HG02840 (cell line): Measurements from ENCODE around the gene RAD51.
A peak's percentile ranks its signal among the peaks of the same experiment; 100 is the strongest.

ENCODE experiments used
- ATAC-seq: cut with Tn5 transposase; IDR thresholded peaks from one replicate; pipeline ENCODE4 v1.9.1; 2021; ENCODE audit warnings: mild to moderate bottlenecking, moderate library complexity, moderate number of reproducible peaks; ENCODE audit not compliant: unreplicated experiment, low FRiP score

The RAD51 gene

DNA sequence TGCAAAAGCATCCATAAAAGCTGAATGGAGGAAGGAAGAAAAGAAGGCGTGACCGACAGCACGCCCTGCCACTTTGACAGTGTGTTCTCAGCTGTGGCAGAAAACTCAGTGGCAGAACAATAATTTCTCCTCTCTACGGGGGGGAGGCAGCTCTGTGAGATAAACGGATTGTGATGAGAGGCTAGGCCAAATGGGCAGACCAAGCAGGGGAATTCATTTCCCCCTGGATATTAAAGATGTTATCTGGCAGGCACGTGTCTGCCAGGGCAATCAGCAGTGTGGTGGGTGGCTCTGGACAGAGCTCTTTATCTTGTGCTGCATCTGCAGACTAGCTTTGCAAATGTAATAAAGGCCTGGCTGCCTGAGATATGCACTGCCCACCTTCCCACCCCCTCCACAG lies 62.0 kb downstream of the RAD51 start:
- ATAC-seq = no peak

DNA sequence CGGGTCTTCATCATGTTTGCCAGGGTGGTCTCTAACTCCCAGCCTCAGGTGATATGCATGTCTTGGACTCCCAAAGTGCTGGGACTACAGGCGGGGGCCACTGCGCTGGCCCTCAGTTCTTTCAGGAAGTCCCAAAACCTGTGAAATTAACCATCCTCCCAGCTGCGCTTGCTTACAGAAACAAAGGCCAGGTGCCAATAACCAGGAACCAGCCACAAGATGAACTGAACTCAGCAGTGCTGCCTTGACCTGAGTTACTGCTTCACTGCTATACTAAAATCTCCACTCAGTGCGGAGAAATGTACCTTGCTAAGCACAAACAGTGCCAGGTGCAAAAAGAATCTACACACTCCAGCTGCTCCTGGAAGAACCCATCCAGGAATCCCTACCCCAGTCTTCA lies 65.0 kb downstream of the RAD51 start:
- no peak for ATAC-seq

DNA sequence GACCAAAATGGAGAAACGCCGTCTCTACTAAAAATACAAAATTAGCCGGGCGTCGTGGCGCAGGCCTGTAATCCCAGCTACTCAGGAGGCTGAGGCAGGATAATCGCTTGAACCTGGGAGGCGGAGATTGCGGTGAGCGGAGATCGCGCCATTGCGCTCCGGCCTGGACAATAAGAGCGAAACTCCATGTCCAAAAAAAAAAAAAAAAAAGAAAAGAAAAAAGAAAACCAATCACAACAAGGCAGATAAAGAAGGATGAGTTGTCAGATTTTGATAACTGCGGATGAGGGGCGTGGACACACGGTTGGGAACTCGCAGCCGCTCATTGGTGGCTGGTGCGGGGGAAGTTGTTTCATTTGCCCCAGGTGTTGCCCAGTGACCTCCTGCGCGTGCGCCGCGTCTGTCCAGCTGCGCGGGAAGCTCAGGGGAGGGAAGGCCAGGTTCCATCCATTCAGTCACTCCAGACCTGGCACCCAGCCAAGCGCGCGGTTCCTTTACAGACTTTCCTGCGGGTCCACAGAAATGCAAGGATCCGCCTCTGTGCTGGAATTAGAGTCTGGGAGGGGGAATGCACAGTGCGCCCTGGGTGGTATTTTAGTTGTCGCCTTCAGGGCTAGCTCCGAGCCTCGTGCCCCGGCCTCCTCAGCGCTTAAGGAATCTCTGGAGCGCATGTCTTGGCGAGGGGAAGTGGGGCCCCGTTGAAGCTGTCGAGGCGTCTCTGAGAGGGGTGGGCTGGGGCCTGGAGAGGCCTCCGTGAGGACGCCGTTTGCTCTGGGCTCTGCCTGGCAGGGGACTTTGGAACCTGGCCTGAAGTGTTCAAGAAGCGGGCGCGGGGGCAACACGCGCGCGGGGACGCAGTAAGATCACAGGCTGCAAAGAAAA lies 68.2 kb downstream of the RAD51 start:
- no peak for ATAC-seq

DNA sequence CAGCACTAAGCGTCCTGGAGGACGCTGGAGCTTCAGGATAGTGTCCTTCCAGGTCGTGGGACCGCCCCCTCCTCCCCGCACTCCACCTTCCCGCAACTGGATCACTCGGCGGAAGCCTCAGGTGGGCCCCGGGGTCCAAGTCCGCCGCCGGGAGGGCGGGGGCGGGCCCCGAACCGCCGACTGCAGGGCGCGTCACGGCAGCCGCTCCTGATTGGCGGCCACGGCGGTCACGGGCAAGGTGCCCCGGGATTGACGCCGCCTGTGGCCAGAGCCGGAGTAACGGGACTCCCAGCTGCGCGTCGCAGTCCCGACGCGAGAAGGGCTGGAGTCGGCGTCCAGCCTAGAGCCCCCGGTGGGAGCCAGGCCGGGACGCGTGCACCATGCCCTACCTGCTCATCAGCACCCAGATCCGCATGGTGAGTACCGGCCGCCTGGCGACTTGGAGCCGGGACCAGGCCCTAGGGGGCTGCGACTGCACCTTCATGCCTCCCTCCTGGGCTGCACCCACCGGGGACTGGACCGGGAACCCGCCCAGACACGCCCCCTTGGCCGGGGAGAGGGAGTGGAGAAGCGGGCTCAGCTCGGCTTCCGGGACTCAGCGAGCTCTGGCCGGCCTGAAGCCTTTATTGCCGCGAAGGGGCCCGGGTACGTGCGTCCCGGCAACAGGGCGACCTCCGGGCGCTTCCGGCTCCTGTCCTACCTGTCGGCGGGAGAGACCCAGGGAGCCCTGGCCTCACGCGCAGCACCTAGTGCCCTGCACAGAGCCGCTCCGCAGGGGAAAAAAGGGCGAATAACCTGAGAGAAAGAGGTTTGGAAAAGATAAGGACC lies 69.0 kb downstream of the RAD51 start, which contains the start of gene GCHFR:
Gene GCHFR (plus strand): TSS at position 268 of the 828 bp plus-strand sequence. CDS start 113 bp downstream, at position 381.
- ATAC-seq = peak; percentile 44

DNA sequence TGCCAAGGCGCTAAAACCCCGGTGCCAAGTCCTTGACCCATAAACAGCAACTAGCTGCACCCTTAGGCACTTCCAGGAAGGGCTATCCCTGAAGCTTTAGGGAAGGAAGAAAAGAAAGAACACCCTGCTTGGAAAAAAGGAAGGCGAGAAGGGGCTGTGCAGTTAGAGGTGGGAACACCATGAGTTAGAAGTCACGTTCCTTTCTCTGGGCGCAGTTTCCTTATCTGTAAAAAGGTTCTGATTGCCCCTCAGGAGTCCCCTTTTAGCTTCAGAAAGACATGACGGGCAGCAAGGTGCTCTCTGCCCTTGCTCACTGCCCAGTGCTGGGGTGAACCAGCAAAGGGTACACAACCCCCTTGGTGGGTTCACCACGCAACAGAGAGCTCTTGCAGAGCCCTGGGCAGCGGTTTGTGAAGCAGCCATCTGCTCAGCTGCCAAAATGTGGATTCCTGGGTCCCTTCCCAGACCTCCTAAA lies 69.7 kb downstream of the RAD51 start:
- ATAC-seq = no peak

DNA sequence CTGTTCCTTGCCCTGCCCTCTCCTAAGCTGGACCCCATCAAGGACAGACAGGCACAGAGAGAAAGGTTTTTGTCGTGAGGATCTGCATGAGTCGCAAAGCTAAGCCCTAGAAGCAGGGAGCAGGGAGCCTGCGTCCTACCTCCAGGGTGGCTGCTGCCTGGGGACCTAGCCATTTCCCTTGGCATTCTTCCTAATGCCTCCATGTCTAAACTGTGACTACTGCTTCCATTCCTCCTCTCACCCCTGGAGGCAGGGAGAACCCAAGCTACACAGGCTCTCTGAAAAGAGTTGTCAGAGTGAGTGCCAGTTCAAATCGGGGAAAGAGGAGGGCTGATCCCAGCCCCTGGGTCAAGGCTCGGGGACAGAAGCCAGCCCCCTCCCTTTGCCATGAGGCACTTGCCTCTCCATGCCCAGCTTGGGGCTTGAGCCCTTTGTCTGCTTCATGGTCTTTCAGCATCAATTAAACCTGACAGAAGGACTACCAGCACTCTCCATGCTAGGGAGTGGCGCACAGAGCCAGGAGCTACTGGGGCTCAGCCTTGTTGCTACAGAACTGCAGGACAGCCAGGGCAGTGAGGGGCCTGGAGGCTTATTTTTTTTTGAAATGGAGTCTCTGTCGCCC lies 71.3 kb downstream of the RAD51 start:
- no peak for ATAC-seq

DNA sequence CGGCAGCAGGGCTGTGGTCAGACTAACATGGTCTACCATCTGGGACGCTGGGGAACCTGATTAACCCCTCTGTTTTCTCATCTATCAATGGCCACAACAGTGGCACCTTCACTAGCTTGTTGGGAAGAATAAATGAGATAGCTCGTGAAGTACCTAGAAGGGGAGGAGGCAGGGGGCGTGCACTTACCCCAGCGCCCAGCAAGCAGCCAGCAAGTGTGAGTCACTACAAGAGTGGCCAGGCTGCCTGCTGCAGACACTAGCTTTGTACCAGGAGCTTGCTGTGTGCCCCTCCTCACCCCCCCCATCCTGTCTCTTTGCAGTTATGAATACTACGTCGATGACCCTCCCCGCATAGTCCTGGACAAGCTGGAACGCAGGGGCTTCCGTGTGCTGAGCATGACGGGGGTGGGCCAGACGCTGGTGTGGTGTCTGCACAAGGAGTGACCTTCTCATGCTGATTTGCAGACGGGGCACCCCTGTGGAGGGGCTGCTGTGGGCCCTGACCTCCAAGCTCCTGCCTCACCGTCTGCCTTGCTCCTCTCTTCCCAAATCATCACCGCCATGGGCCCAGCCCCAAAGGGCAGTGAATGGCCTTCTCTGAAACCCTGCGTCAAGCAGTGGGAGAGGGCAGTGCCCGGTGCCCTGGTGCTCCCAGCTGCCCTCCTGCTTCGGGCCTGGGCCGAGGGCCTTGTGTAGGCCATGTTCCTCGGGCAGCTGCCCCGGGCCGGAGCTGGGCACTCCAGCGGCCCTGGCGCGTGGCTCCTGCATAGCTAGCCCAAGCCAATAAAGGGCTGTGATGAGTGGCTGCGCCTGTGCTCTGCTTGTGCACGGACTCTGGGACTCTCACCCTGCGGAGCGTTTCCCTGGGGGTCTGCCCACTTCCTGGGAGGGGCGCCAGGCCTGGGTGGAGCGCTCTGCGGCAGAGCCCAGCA lies 72.2 kb downstream of the RAD51 start:
- ATAC-seq = no peak

DNA sequence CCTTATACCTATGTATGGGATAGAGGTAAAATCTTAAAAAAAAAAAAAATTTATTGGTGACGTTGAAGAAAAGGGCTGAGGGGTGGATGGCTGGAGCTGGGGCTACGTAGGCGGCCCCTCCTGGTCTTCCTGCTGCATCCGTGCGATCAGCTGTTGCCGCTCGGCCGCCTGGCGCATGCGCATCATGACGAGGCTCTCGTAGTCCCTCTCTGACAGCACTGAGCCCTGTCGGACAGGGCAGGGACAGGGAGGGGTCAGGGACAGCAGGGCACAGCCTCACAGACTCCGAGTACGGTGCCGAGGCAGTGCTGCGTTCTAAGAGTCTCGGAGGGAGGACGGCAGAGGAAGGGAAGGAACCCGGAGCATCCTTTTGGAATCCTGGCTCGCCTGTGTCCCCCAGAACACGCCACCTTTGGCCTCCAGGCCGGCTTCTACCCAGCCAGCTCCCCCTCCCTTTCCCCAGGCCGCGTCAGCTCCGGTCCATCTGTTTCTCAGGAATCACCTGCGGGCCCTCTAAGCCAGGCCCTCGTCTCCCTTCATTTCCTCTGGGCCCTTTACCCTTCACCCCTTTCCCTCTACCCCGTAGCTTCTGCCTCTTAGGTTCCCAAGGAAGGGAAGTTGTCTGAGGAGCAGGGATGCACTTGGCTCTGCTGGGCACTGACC lies 73.0 kb downstream of the RAD51 start:
- no peak for ATAC-seq

DNA sequence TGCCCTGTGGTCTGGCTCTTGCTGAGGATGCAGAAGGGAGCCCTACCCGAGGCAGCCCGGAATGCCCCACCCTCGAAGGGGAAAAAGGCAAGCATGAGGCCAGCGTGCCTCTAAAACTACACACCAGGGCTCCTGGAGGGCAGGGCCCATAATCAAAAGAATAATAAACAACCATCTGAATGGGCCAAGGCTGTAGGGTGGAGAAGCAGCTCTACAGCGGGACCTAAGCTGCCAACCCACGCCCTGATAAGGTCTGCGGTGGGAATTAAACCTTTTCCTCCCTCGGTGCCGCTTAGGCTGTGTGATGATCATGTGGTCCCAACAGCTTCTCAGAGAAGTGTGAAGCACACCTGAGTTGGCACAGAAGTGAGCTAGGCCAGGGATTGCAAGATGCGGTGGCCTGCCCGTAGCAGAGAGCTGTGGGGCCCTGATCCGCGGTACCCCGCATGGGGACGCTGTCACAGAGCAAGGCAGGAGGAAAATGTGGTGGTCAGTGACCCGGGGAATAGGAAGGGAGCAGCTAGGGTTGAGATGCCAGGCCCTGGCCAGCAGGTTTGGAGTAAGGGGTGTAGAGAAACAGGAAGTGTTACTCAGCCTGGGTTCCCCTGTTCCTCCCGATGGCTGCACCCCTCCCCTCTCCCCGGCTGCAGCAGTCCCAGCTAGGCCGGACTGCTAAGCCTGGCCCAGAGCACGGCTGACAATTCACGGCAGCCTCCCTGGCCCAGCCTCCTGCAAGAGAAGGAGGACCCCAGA lies 73.7 kb downstream of the RAD51 start:
- ATAC-seq = no peak

DNA sequence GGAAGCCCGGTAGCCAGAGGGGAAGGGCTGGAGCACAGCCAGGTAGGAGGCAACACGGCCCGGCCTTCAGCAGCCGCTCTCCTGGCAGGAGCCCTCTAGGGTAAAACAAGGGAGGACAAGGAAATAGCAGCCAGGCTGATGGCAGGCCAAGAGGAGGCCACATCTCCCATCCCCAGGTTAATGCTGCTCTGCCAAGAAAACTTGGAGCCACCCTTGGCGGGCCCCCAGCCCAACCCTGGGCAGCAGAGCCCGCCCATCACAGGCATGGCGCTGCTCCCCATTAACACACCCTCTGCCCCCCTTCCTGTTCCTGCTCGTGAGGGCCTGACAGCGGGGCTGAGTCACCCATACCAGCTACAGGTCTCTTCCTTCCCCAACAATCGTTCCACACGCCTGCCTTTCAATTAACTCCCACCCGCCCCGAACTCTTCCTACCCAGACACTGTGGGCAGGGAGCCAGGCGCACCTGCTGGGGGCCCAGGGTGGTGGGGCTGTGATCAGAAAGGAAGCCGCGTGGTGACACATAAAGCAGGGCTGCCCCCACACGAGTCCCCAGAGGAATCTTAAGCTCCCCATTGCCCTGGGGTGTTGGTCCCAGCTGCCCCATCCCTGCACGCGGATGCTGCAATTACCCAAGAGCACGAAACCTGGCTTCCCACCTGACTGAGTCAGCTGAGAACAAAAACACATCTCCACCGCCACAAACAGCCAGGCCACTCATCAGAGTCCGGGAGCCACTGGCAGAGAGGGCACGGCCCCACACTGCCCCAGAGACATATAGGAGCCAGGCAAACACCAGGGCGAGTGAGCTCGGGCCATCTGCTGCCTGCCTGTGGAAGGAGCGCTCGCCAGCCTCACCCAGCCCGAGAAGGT lies 74.5 kb downstream of the RAD51 start, which contains the start of gene C15orf62:
Gene C15orf62 (plus strand): TSS at position 707 of the 873 bp plus-strand sequence. CDS start 516 bp downstream, outside the sequence.
- no peak for ATAC-seq

DNA sequence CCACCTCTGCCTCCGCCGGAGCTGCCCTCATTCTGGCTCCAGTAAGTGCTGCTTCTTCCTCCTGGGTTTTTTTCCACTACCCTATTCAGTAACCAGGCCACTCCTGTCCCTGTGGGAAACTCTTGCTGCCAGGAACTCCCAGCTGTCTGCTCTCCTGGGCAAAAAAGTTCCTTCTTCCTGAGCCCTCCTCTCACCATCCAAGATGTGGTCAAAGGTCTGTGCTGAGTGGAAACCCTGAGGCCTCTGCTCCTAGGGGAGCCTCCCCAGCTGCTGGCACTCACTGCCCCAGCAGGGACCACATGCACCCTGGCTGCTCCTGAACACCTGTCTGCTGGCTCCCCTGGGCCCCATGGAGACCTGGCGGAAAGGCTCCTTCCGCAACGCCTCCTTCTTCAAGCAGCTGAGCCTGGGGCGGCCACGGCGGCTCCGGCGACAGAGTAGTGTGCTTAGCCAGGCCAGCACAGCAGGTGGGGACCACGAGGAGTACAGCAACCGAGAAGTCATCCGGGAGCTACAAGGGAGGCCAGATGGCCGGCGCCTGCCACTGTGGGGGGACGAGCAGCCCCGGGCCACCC lies 75.3 kb downstream of the RAD51 start:
- no peak for ATAC-seq

DNA sequence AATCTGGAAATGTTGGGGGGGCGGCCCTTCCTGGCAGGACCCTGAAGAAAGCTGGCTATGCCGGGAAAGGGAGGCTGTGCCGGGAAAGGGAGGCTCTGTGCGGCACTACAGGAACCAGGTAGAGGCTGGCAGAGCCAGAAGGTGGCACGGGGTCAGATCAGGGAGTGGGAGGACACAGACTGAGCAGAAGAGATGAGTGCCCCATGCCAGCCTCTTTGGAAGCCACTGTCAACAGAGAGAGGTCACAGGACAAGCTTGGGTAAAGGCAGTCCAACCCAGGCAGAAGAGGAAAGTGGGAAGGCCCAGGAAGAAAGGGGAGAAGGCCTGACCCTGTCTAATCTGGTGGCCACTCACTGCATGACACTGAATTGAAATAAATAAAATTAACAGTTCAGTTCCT lies 76.3 kb downstream of the RAD51 start:
- no peak for ATAC-seq

DNA sequence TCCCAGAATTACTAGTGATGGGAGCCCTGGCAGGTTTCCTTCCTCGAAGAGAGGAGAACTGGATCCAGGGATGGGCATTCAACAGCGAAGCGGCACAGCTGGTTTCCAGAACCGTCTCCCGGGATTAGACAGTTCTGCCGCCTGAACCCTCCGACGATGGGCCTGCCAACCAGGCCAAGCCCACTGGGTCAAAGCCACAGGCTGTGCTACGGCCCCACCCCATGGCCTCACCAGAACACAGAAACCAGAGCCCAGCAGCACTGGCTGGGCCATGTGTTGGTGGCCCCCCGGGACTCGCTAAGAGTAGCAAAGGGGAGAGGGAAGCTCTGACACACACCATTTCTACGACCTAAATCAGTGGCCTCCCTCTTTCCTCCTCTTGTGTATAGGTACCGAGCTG lies 77.0 kb downstream of the RAD51 start:
- no peak for ATAC-seq

DNA sequence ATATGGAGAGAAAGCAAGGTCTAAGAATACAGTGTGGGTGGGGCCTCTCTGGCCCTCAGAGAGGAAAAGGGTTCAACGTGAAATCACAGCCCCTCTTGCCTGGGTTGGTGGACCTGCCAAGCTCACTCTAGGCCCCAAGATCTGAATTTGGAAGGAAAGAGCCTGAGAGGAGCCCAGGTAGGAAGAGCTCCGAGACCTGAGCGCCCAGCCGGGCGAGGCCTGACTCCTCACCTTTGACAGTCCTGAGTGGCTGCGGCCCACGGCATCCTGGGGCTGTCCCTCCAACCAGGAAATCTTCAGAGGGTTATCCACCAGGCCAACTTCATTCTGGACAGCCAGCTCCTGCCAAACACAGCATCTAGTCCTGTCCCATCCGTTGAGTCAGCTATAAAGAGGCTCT lies 78.5 kb downstream of the RAD51 start:
- no peak for ATAC-seq

DNA sequence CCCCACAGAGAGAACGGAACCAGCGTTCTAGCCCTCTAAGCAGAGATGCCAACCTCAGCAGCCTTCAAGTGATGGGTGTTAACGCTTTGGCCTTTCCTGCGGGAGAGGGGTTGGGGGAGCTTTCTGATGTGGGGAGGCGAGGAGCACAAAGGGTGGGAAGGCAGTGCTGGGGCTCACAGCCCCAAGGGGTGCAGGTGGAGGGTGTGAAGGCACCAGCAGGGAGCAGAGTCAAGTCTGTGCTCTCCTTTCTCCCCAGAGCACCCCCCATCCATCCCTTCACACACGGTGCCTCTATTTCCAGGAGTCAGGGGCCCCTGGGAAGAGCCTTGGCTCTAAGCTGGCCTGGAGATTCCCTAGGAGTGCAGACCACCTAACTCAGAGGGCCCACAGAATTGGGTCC lies 78.9 kb downstream of the RAD51 start:
- ATAC-seq = no peak

DNA sequence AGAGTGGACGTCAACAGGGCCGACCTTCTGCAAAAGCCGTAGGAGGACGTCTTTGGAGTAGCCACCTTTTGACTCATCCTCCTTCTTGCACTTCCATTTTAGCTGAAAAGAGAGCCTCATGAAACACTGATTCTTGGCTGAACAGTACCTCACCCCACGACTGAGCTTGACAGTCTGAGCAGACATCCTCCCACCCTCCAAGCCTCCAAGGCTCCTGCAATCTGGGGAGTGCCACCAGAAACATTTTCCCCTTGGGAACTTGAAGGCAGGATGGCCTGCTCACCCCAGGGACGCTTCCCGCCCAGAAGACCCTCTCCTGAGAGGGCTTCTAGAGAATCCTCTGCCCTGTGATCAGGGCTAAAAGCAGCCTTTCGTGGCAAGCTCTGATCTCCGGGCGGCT lies 80.0 kb downstream of the RAD51 start:
- no peak for ATAC-seq
